RWPE2 (cell line): Measurements from ENCODE around the gene SF3B2.

Experiments used
- ATAC-seq: fragments of 200-7000 bp; cut with Tn5 transposase; 3 replicates; pipeline ENCODE4 v1.9.1; 2021; ENCODE audit warnings: low read depth
- DNase-seq: peaks from one replicate; pipeline ENCODE4 v3.0.0-alpha.2; 2020; ENCODE audit warnings: low spot score
- H3K27ac ChIP-seq: fragments of 450-650 bp; 2 replicates; pipeline ENCODE4 v1.5.1; 2017; ENCODE audit warnings: mild to moderate bottlenecking; ENCODE audit not compliant: poor library complexity, severe bottlenecking
- H3K27me3 ChIP-seq: fragments of 250-450 bp; sonication (Bioruptor Pico); 2 replicates; pipeline ENCODE4 v1.5.1; 2021; ENCODE audit warnings: mild to moderate bottlenecking, moderate library complexity; ENCODE audit not compliant: insufficient read depth, poor library complexity, severe bottlenecking
- H3K36me3 ChIP-seq: fragments of 250-450 bp; sonication (Bioruptor Pico); 2 replicates; pipeline ENCODE4 v1.5.1; 2020; ENCODE audit warnings: low read depth, mild to moderate bottlenecking, moderate library complexity
- H3K4me1 ChIP-seq: fragments of 250-450 bp; sonication (Bioruptor Pico); 2 replicates; pipeline ENCODE4 v1.5.1; 2021; ENCODE audit warnings: mild to moderate bottlenecking, moderate library complexity; ENCODE audit not compliant: insufficient read depth, poor library complexity, severe bottlenecking
- H3K4me3 ChIP-seq: fragments of 250-450 bp; sonication (Bioruptor Pico); 2 replicates; pipeline ENCODE4 v1.5.1; 2021; ENCODE audit warnings: mild to moderate bottlenecking, moderate library complexity; ENCODE audit not compliant: severe bottlenecking
- H3K9me3 ChIP-seq: fragments of 250-450 bp; sonication (Bioruptor Pico); 2 replicates; pipeline ENCODE4 v1.5.1; 2021; ENCODE audit warnings: mild to moderate bottlenecking, moderate library complexity; ENCODE audit not compliant: severe bottlenecking
- TF ChIP-seq, protein P1 (sequence below): fragments of 450-650 bp; IDR thresholded peaks from one replicate; pipeline ENCODE4 v1.5.1; 2017; ENCODE audit warnings: mild to moderate bottlenecking, moderate library complexity; ENCODE audit not compliant: poor library complexity, severe bottlenecking

SF3B2 gene

DNA sequence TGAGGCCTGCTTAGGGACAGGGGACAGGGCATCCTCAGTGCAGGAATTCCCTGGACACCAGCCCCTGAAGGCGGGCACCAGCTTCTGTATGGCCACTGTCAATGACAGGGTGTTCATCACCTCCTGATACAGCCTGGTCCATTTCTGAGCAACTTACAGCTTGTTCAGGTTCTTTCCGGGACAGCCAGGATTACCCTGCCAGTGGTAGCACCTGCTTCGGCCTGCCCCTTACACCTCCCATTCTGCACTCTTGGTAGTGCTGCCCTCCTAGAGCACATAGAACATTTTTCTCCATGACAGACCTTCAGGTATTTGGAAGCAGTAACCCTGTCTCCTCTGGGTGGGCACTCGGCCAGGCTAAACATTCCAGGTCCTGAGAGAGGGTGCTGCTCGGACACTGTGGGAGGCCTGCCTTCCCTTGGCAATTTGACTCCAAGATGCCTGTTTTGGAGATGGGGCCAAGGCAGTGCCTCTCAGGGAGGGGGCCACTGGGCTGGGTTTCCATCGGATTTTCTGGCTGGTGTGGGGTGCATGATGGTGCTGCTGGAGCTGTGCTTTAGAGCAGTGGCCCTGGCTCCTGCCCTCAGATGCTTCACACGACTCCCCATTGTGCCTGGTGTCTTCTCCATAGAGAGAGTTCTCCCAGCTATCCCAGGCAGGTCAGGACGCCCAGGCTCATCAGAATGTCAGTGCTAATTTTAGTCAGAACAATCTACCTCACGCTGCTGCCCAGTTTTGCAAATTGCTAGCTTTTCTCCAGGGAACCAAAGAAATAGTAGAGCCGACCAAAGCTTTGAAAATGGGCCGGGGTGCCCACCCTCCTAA lies 4.4 kb upstream of the SF3B2 start:
- Histone ChIP-seq H3K4me1 (peaks cover 8% of the 10 kb centered on the region), H3K9me3 (no peaks in the 10 kb centered on the region), H3K36me3 (peaks cover 4% of the 10 kb centered on the region; the same call in 1 of the 2 replicates), H3K27me3 (no peaks in the 10 kb centered on the region), H3K27ac (no peak overlapping the region), H3K4me3 (no peak overlapping the region)
- no peak for DNase-seq
- TF ChIP-seq, protein P1, sequence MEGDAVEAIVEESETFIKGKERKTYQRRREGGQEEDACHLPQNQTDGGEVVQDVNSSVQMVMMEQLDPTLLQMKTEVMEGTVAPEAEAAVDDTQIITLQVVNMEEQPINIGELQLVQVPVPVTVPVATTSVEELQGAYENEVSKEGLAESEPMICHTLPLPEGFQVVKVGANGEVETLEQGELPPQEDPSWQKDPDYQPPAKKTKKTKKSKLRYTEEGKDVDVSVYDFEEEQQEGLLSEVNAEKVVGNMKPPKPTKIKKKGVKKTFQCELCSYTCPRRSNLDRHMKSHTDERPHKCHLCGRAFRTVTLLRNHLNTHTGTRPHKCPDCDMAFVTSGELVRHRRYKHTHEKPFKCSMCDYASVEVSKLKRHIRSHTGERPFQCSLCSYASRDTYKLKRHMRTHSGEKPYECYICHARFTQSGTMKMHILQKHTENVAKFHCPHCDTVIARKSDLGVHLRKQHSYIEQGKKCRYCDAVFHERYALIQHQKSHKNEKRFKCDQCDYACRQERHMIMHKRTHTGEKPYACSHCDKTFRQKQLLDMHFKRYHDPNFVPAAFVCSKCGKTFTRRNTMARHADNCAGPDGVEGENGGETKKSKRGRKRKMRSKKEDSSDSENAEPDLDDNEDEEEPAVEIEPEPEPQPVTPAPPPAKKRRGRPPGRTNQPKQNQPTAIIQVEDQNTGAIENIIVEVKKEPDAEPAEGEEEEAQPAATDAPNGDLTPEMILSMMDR: no peak
- no peak for ATAC-seq

DNA sequence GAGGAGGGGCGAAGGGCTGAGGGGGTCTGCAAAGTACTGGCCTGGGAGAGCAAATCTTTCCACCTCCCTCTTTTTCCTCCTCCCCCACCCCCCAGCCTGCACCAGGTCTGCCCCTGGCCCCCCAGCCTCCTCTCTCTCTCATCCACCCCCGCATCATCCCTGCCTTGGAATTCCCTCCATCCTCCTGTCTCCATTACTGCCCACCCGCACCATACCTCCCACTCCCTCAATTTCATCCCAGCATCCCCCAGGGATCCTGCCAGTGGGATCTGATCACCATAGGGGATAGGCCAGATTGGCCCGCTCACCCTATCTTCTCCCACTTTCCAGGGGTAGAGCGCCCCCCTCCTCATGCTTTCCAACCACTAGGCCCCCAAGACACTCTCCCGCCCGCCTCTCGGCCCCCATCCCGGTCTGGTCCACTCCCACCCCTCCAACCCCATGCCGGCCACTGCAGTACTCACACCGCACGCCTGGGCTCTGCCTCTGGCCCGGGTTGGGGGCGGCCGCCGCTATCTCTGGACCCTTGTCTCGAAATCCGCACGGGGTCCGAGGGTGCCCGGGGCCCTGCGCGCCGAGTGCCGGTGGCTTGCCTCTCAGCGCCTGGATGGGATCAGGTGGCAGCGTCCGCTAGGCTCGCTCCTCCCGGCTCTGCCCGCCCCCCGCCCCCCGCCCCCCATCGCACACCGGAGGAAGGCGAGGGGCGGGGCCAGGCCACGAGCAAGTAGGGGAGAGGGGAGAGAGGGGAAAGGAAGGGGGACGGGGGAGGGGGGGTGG lies 3.4 kb upstream of the SF3B2 start, which contains the start of gene GAL3ST3:
Gene GAL3ST3 (minus strand): TSS at position 615 of the 777 bp plus-strand sequence. CDS start 3,746 bp downstream, outside the sequence.
- DNase-seq: no peak
- H3K4me3 ChIP-seq: no peak within 1 kb of the TSS
- peaks cover 14% of the 10 kb centered on the region for H3K4me1 ChIP-seq

DNA sequence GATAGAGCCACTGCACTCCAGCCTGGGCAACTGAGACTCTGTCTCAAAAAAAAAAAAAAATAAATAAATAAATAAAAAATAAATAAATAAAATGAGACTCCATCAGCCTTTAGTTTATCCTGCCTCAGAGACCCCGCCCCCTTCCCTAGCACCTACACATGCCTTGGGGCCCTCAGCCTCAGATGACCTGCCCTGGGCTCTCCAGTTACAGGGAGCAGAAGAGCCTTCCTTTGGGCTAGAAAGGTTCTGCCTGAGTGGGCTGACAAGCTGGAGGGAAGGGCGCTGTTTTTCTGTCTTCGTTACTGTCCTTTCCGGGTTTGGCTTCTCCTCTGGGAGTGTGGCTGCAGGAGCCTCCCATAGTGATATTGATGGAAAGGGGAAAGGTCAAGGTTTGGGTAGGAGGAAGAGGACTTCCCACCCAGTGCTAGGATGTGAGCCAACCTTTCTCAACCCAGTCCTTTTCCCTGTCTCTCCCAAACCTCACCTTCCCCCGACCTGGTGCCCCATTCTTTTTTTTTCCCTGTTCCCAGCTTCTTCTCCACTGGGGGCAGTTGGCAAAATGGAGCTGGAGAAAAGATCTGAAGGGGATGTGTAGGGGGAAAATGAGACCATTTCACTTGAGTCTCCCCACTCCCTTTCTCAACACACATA lies 1.5 kb upstream of the SF3B2 start:
- TF ChIP-seq, protein P1: no peak
- no peaks in the 10 kb centered on the region for H3K9me3 ChIP-seq
- H3K27ac ChIP-seq: peak overlapping the region; percentile 71
- ATAC-seq (no peak), DNase-seq (no peak)
- H3K36me3 ChIP-seq: peaks cover 32% of the 10 kb centered on the region
- no peaks in the 10 kb centered on the region for H3K27me3 ChIP-seq
- H3K4me3 ChIP-seq: no peak overlapping the region
- H3K4me1 ChIP-seq: peaks cover 14% of the 10 kb centered on the region

More for the DNA sequence above, 3.4 kb upstream of the SF3B2 start, which contains the start of gene GAL3ST3:
- ATAC-seq: no peak
- no peaks in the 10 kb centered on the region for H3K27me3 ChIP-seq
- no peak within 1 kb of the TSS for H3K27ac ChIP-seq
- TF ChIP-seq, protein P1: no peak
- H3K9me3 ChIP-seq: no peaks in the 10 kb centered on the region
- H3K36me3 ChIP-seq: peaks cover 12% of the 10 kb centered on the region

DNA sequence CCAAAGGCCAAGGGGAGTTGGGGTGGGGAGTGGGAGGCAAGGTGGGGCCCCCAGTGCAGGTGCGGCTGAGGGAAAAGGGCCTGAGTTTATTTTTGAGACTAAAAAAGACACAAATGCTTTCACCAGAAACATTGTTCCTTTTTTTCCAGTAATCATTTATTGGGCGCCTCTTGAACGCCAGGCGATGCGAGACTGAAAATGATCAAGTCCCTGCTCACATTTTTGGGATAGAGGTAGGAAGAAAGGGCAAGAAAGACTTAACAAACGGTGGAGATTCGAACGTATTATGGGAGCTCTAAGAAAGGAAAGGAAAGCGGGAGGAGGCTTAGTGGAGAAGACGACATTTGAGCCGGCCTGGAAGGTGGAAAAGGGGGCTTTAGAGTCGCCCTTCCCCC lies 796 bp upstream of the SF3B2 start:
- ATAC-seq (no peak), DNase-seq (no peak)
- H3K4me3 ChIP-seq: peak overlapping the region; percentile 88
- H3K9me3 ChIP-seq: no peaks in the 10 kb centered on the region
- no peaks in the 10 kb centered on the region for H3K27me3 ChIP-seq
- TF ChIP-seq, protein P1: no peak
- H3K27ac ChIP-seq: peak overlapping the region; percentile 71
- H3K4me1 ChIP-seq: peaks cover 14% of the 10 kb centered on the region
- peaks cover 37% of the 10 kb centered on the region for H3K36me3 ChIP-seq
